Large intestine (tissue), 3 donors: ENCODE results near the gene SH3RF1. TPM values are rescaled to one million over a fixed set of nuclear protein-coding genes. Genes with fewer than 3 reads are reported as not detected.

Experiments used
- DNase-seq, 2 donors: peaks; one replicate each; pipeline versions ENCODE4 v3.0.0 to v3.0.0-alpha.2; 2013
- H3K27ac ChIP-seq: one replicate; pipeline ENCODE4 v1.5.1; 2013; ENCODE audit warnings: low read length
- H3K27me3 ChIP-seq: 2 replicates; pipeline ENCODE4 v1.6.1; 2013; ENCODE audit warnings: low read length; ENCODE audit not compliant: control insufficient read depth, insufficient read depth
- H3K36me3 ChIP-seq: 2 replicates; pipeline ENCODE4 v1.6.1; 2013; ENCODE audit warnings: low read length; ENCODE audit not compliant: control insufficient read depth, insufficient read depth
- H3K4me1 ChIP-seq: one replicate; pipeline ENCODE4 v1.6.1; 2013; ENCODE audit warnings: low read length; ENCODE audit not compliant: control insufficient read depth, insufficient read depth
- H3K4me3 ChIP-seq: one replicate; pipeline ENCODE4 v1.5.1; 2013; ENCODE audit warnings: low read length
- H3K9me3 ChIP-seq: one replicate; pipeline ENCODE4 v1.6.1; 2013; ENCODE audit warnings: mild to moderate bottlenecking, low read depth, low read length, moderate library complexity; ENCODE audit not compliant: control insufficient read depth
- WGBS: methylation state at CpG from one replicate; pipeline ENCODE4 v1.1.5; 2013; ENCODE audit warnings: low lambda C conversion rate; ENCODE audit not compliant: insufficient coverage; 5-methylcytosine and 5-hydroxymethylcytosine counted together
- polyA plus RNA-seq: library from polyadenylated mRNA; unstranded; fragments of 120-200 nt; gene quantifications from one replicate; pipeline ENCODE4 v1.2.1, GENCODE V29; 2013

SH3RF1 gene
- polyA plus RNA-seq, 1 donor = 30.1 TPM

DNA sequence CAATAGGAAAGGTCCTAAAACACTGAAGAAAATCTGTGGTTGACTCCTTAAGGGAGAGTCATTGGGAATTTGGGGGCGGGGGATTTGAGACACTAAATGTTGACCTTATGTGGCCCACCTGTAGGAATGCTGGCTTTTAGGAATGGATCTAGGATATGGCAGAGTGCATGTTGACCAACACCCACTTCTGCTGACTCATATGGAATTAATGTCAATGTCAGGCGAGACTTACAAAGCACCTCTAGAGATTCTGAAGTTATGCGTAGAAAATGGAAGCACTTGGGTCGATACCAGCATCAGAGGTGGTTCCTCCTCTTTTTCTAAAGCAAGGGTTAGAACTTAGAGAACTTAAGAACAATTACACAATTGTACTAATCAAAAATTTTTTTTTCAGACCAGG is 160.1 kb downstream of the SH3RF1 start:
- Histone ChIP-seq H3K9me3 (no peaks in the 10 kb centered on the region), H3K36me3 (peaks cover 72% of the 10 kb centered on the region), H3K4me3 (no peak overlapping the region), H3K4me1 (peaks cover 18% of the 10 kb centered on the region), H3K27ac (no peak overlapping the region), H3K27me3 (no peaks in the 10 kb centered on the region)
- 100% methylated on average over 2 of the region's 4 CpGs for WGBS
- DNase-seq = no peak

DNA sequence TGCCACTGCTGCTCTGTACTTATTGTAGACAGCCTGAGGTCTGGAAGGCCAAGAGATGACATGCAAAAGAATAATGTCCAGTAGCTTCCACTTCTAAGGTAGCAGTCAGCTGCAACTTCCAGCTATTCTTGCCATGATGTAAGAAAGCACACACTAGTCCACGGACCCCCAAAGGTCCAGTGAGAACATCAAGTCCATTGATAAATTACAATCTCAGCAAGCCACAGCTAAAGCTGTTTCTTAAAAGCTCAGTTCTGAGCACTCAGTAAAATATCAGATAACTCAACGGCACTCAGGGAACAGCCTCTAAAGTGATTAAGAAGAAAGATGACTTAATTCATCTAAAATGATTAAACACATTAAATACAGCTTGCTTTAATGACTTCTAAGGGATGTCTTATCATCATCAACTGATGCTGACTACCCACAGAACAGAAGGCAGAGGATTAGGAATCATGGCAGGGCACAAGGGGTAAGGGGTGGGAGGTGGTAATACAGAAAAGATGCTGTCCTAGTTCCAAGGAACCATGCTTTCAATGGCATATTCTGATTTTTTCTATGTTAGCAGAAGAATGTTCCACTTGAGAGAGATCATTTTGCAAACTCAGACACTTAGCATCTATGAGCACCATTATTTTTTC is 161.6 kb downstream of the SH3RF1 start:
- Histone ChIP-seq H3K4me3 (no peak overlapping the region), H3K27me3 (no peaks in the 10 kb centered on the region), H3K4me1 (peaks cover 5% of the 10 kb centered on the region), H3K27ac (no peak overlapping the region), H3K36me3 (peaks cover 70% of the 10 kb centered on the region), H3K9me3 (no peaks in the 10 kb centered on the region)
- no CpG with 5 or more reads among the region's 2 CpGs for WGBS
- DNase-seq = no peak

DNA sequence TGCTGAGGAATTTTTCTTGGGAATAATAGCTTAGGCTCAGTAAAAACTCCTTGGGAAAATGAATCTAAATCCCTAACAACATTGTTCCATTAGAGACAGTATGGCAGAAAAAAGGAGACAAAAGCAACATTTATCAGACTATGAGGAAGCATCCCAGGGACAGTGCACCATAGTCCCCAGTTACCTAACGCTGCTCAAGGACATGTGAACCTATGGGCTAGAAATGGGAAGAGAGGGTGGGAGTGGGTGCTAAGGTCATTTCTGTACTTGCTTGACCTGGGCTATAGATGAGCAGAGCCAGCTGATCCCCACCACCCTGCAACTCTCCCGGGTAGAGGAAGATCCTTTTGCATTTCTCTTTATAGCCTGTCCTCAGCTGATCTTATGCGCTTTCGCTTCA is 162.5 kb downstream of the SH3RF1 start:
- H3K4me1 ChIP-seq = no peaks in the 10 kb centered on the region
- H3K9me3 ChIP-seq = no peaks in the 10 kb centered on the region
- WGBS = no CpG with 5 or more reads among the region's 4 CpGs
- no peak overlapping the region for H3K4me3 ChIP-seq
- peaks cover 63% of the 10 kb centered on the region for H3K36me3 ChIP-seq
- H3K27ac ChIP-seq = no peak overlapping the region
- no peak for DNase-seq
- H3K27me3 ChIP-seq = no peaks in the 10 kb centered on the region

DNA sequence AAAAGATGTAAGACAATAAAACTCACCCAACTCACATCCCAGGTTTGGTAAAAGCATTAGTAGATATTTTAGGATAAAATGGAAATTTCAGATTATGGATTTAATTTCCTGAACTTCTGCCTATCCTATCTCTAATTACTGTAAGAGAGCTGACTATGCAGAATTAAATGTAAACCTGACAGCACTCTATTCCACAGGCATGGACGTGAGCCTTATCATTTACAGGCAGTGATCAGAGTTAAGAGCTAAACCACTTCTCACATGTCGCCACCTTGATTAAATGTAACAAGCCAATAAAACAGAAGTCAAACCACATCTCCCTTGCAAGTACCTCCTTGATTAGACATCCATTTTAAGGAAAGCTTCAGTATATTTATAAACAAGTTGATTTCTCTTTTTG is 163.2 kb downstream of the SH3RF1 start:
- DNase-seq = no peak
- no peak overlapping the region for H3K27ac ChIP-seq
- H3K36me3 ChIP-seq = peaks cover 59% of the 10 kb centered on the region
- H3K4me3 ChIP-seq = no peak overlapping the region
- 29% methylated on average over 1 of the region's 2 CpGs for WGBS
- no peaks in the 10 kb centered on the region for H3K27me3 ChIP-seq
- no peaks in the 10 kb centered on the region for H3K4me1 ChIP-seq
- no peaks in the 10 kb centered on the region for H3K9me3 ChIP-seq

DNA sequence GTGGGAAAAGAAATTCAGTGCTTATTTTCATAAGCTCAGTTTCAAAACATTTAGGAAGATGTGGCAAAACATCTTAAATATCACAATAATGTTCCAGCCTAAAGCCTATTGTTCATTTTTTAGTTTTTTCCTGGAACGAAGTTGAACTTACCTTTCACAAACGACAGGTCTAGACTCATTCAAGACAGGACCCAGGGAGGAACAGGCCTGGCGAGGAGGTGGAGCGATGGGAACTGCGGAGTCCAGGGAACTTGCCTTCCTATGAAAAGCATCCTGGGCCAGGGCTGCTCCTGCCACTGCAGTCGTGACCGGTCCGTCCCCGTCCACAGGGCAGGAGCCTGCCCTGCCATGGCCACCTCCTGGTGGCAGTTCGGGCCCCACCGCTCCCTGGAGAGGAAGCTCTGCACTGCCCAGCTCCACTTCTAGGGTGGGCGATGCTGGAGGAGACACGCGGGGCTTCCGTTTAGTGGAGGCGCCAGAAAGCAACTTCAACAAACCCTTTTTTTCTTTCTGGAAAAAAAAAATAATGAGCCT is 164.0 kb downstream of the SH3RF1 start:
- H3K4me3 ChIP-seq = no peak overlapping the region
- DNase-seq = no peak
- no peaks in the 10 kb centered on the region for H3K27me3 ChIP-seq
- no peaks in the 10 kb centered on the region for H3K4me1 ChIP-seq
- no peaks in the 10 kb centered on the region for H3K9me3 ChIP-seq
- H3K36me3 ChIP-seq = peaks cover 57% of the 10 kb centered on the region
- WGBS = no CpG with 5 or more reads among the region's 16 CpGs
- H3K27ac ChIP-seq = no peak overlapping the region

DNA sequence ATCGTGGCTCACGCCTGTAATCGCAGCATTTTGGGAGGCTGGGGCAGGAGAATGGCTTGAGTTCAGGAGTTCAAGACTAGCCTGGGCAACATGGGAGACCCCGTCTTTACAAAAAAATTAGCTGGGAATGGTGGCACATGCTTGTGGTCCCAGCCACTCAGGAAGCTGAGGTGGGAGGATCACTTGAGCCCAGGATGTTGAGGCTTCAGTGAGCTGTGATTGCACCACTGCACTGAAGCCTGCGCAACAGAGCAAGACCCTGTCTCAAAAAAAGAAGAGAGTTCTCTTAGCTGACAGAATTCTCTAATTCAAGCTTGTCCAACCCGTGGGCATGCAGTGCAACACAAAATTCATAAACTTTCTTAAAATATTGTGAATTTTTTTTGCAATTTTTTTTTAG is 165.1 kb downstream of the SH3RF1 start:
- H3K27ac ChIP-seq = no peak overlapping the region
- no peaks in the 10 kb centered on the region for H3K4me1 ChIP-seq
- H3K4me3 ChIP-seq = no peak overlapping the region
- H3K36me3 ChIP-seq = peaks cover 56% of the 10 kb centered on the region
- whole genome bisulfite sequencing = no CpG with 5 or more reads among the region's 6 CpGs
- H3K27me3 ChIP-seq = no peaks in the 10 kb centered on the region
- DNase-seq = no peak
- H3K9me3 ChIP-seq = no peaks in the 10 kb centered on the region

DNA sequence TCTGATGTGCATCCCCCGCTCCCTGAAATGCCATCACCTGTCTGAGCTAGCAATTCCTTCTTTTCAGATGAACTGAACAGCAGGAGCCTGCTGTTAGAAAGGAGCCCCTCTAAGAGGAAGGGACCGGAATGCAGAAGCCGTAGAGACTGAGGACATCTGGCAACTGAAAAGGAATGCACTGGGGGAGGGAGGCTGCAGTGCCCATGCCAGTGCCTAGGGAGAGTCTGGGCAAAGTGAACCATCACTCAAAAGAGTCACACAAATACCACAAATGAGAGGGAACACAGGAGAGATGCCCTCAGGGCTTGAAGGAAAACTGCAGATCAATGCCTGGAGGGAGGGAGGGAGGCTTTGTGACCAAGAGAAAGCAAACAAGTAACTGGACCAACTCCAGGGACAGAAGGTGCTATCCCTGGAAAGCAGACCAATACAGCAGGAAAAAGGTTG is 166.8 kb downstream of the SH3RF1 start:
- no peak for DNase-seq

DNA sequence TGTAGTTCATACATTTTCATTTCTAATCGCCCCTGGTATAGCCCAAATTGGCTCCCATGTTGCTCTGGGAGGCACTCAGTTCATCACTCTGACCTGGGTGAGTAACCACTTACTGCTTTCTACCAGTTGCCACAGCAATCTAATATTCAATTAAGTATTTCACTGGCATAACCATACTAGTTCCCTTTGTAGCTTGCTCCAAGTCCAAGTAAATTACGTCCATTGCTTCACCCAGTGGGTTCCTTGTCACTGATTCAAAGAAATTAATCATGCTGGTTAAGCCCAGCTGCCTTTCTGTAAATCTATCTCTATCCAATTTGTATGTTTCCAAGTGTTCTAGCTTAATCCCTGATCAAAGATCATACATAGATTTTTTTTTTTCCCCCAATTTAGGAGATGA is 168.7 kb downstream of the SH3RF1 start:
- 100% methylated on average over 1 of the region's 2 CpGs for WGBS
- H3K4me3 ChIP-seq = no peak overlapping the region
- H3K4me1 ChIP-seq = peaks cover 3% of the 10 kb centered on the region
- no peaks in the 10 kb centered on the region for H3K27me3 ChIP-seq
- DNase-seq = no peak
- H3K27ac ChIP-seq = no peak overlapping the region
- H3K36me3 ChIP-seq = peaks cover 56% of the 10 kb centered on the region
- H3K9me3 ChIP-seq = no peaks in the 10 kb centered on the region

More for the DNA sequence above, 166.8 kb downstream of the SH3RF1 start:
- WGBS = no CpG with 5 or more reads among the region's 3 CpGs
- Histone ChIP-seq H3K27ac (no peak overlapping the region), H3K4me1 (peaks cover 3% of the 10 kb centered on the region), H3K27me3 (no peaks in the 10 kb centered on the region), H3K9me3 (no peaks in the 10 kb centered on the region), H3K4me3 (no peak overlapping the region), H3K36me3 (peaks cover 47% of the 10 kb centered on the region)

DNA sequence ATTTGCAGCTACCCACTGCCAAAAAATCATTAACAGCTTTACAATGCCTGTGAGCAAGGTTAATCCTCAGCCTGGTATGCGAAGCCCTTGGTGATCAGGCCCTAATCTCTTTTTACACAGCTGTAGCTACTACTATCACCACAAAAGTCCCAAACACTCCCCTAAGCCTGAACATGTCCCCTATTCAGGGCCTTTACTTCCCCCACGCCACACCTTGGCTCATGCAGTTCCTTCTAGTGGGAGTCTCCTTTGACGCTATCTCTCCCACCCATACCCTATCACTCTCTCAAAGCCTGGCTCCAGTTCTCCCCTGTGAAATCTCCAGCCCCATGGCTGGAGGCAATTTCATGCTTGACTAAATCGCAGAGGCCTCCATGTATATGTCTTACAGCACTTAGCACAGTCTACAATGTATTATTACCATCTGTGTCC is 170.1 kb downstream of the SH3RF1 start:
- Histone ChIP-seq H3K27ac (no peak overlapping the region), H3K9me3 (no peaks in the 10 kb centered on the region), H3K27me3 (no peaks in the 10 kb centered on the region), H3K4me1 (peaks cover 3% of the 10 kb centered on the region), H3K36me3 (peaks cover 51% of the 10 kb centered on the region), H3K4me3 (no peak overlapping the region)
- no CpG with 5 or more reads among the region's 4 CpGs for WGBS
- DNase-seq = no peak

DNA sequence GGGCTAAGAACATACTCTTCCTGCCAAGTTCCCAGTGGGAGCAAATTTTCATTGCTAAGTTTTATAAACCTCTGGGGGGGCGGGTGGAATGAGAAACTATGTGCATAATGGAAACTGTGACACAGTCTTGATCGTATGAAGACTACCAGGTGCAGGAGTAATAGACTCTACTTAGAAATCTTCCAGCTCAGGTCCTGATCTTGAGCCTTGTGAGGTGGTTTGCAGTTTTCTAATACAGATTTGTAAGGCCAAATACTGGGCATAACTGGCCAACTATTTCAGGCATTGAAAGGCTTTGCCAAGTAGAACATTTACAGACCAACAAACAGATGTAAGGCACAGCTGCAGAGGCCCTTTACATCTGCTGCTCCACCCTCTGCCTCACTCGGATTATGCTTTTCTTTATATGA is 171.0 kb downstream of the SH3RF1 start:
- Histone ChIP-seq H3K4me3 (no peak overlapping the region), H3K9me3 (no peaks in the 10 kb centered on the region), H3K27ac (peak overlapping the region; percentile 44), H3K36me3 (peaks cover 53% of the 10 kb centered on the region), H3K4me1 (peaks cover 3% of the 10 kb centered on the region), H3K27me3 (no peaks in the 10 kb centered on the region)
- DNase-seq = peak; percentile 16 to 26
- WGBS = no CpG with 5 or more reads among the region's 3 CpGs
